ENCODE results near the gene HPD.
"Not testable (repeated sequence)": the region's sequence is repeated elsewhere in the genome, so short reads cannot be mapped to it uniquely, and the experiment has no call there.

HPD gene

GRCh38 chr12:121797937-121798786 is 60.5 kb downstream of the HPD start:
- no peak for DNase-seq

- DNase-seq: no peak
Observed at GRCh38 chr12:121796855-121797751, 61.6 kb downstream of the HPD start.

GRCh38 chr12:121795034-121795968 is 63.4 kb downstream of the HPD start:
- peak; percentile 74 for DNase-seq

- peak; percentile 39 for DNase-seq
Observed at GRCh38 chr12:121794534-121795033, 64.1 kb downstream of the HPD start.

- DNase-seq: peak; percentile 94
Observed at GRCh38 chr12:121793838-121794533, 64.7 kb downstream of the HPD start.

- DNase-seq: no peak
Observed at GRCh38 chr12:121793440-121793837, 65.2 kb downstream of the HPD start, which contains the start of gene RHOF. Gene RHOF (minus strand): TSS chr12:121793688. CDS start chr12:121793633, 55 bp downstream.

- DNase-seq: peak; percentile 36
Observed at GRCh38 chr12:121792607-121793439, 65.8 kb downstream of the HPD start.

GRCh38 chr12:121791671-121792551 is 66.7 kb downstream of the HPD start:
- no peak for DNase-seq

GRCh38 chr12:121790785-121791184 is 67.9 kb downstream of the HPD start:
- not testable (repeated sequence) for DNase-seq

- peak; percentile 90 for DNase-seq
Observed at GRCh38 chr12:121789800-121790728, 68.6 kb downstream of the HPD start.

Measured in activated CD4-positive, alpha-beta T cell treated with anti-CD3 and anti-CD28 coated beads for 1 hour (primary cell).